GM12874 (cell line): Measurements from ENCODE around the gene SMCO4.

Experiments
- TF ChIP-seq, protein P1 (sequence below): IDR thresholded peaks from 2 replicates; pipeline ENCODE4 v1.5.1; 2011; ENCODE audit warnings: low read depth, mild to moderate bottlenecking, control low read depth, low read length, moderate library complexity; ENCODE audit not compliant: insufficient read depth

Gene SMCO4

DNA sequence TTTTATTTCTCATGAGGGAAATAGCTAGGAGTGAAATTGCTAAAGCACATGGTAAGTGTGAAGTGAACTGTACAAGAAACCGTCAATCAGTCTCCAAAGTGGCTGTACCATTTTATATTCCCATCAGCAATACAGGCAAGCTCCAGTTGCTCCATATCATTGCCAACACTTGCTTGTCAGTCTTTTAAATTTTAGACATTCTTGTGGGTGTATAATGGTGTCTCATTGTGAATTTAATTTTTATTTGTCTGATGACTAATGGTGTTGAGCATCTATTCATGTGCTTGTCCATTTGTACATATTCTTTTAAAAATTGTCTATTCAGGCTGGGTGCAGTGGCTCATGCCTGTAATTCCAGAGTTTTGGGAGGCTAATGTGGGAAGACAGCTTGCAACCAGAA, 34.1 kb upstream of the SMCO4 start:
- TF ChIP-seq, protein P1, sequence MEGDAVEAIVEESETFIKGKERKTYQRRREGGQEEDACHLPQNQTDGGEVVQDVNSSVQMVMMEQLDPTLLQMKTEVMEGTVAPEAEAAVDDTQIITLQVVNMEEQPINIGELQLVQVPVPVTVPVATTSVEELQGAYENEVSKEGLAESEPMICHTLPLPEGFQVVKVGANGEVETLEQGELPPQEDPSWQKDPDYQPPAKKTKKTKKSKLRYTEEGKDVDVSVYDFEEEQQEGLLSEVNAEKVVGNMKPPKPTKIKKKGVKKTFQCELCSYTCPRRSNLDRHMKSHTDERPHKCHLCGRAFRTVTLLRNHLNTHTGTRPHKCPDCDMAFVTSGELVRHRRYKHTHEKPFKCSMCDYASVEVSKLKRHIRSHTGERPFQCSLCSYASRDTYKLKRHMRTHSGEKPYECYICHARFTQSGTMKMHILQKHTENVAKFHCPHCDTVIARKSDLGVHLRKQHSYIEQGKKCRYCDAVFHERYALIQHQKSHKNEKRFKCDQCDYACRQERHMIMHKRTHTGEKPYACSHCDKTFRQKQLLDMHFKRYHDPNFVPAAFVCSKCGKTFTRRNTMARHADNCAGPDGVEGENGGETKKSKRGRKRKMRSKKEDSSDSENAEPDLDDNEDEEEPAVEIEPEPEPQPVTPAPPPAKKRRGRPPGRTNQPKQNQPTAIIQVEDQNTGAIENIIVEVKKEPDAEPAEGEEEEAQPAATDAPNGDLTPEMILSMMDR: no peak

DNA sequence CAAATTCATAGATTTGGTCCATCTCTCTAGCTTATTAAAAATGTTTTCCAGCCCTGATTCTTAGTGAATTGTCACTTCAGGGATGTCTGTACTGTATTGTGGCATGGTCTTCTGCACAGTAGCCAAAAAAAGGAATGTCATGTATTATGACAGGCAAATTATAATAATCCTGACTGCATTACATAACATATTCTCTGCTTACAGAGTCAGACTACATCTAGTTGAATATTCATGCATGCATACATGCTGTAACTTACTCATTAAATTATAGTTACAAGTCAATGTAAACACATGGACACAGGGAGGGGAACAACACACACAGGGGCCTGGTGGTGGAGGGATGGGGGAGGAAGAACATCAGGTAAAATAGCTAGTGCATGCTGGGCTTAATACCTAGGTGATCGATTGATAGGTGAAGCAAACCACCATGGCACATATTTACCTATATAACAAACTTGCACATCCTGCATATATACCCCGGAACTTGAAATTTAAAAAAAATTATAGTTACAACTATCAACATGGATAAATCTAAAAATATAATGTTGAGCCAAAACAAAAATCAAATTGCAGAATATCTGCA, 31.5 kb upstream of the SMCO4 start:
- TF ChIP-seq, protein P1: no peak

DNA sequence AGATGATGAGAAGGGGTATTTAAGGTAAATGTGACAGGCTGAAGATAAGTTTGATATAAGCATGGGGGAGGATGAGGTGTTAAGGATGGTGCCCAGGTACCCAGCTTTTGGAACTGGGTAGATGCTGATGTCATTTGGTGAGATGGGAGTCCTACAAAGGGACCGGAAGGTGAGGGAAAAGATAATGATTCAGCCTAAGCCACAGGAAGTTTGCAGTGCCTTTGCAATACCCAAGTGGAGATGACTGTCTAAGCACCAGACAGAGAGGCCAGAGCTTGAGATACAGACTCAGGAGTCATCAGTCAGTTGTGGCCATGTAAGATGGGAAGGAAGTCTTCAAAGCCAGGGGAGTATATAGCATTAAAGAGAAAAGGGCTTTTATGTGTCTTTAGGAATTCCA, 30.0 kb upstream of the SMCO4 start:
- TF ChIP-seq, protein P1: no peak

DNA sequence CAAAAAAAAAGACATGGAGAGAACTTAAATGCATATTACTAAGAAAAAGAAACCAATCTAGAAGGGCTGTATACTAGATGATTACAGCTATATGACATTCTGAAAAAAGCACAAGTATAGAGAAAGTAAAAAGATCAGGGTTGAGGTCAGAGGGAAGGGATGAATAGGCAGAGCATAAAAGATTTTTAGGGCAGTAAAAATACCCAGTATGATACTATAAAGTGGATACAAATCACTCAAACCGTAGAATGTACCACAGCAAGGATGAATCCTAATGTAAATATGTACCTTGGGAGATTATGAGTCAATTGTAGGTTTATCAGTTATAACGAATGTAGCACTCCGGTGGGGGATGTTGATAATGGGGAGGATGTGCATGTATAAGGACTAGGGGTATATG, 29.4 kb upstream of the SMCO4 start:
- TF ChIP-seq, protein P1: no peak

DNA sequence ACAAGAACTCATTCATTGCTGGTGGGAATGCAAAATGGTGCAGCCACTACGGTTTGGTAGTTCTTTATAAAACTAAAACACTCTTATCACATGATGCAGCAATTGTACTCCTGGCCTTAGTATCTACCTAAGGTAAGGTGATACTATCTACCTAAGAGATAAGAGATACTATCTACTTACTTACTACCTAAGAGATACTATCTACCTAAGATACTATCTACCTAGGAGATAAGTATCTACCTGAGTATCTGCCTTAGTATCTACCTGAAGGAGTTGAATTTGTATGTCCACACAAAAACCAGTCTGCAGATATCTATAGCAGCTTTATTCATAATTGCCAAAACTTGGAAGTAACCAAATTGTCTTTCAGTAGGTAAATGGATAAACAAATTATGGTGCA, 29.0 kb upstream of the SMCO4 start:
- TF ChIP-seq, protein P1: no peak

DNA sequence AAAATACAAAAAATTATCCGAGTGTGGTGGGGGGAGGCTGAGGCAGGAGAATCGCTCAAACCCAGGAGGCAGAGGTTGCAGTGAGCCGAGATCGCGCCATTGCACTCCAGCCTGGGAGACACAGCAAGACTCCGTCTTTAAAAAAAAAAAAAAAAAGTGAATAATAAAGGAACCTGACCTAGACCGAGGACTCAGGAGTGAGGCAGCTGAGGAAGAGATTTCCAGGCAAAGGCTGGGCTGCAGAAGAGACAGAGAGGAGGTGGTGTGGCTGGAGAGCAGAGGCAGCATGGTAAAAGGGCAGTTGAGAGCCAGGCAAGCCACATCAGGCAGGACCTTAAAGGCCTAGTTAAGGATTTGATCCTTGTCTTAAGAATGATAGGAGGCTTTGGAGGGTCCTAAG, 28.4 kb upstream of the SMCO4 start:
- TF ChIP-seq, protein P1: no peak

DNA sequence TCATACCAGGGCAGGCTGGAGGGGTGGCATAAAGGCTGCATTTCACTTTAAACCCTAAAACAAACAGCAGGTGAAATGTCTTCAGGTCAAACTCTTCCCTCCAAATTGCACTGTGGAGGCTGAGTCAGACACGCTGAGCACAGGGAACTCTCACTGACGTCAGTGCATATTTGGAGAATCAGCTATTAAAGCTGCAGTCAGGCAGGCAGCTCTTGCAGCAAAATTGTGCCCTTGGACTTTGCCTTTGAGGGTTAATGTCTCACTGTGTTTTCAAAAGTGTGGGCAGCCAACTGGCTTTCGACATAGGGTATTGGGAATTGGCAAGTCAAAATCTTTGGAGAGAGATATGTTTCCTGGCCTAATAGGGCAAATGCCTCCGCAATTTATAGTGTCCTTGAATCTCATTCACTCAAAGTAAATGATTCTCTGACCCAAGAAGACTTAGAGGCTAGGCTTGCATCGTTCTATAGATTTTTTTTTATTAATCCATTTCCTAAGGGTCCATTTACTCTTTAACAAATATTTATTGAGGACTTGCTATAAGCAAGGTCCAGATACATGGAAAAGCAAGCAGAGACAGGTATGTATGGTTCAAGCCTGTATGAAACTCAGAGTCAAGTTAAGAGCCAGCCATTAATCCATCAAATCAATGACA, 27.7 kb upstream of the SMCO4 start:
- TF ChIP-seq, protein P1: no peak
